ENCODE results near the gene LIN52. TPM values are rescaled to one million over a fixed set of nuclear protein-coding genes. Genes with fewer than 3 reads are reported as not detected.

Gene LIN52
- total RNA-seq, 4 donors from 2014 or later = 8.3 to 13.4 (median 9.9) TPM

GRCh38 chr14:74109369-74109768 is 24.6 kb downstream of the LIN52 start:
- TF ChIP-seq CTCF (IDR thresholded peaks at IDR 0.05; ENCODE audit: low read depth) = no peak

- TF ChIP-seq CTCF (IDR thresholded peaks at IDR 0.05; ENCODE audit: low read depth) = no peak
Measured at GRCh38 chr14:74126315-74127013, 41.7 kb downstream of the LIN52 start.

GRCh38 chr14:74127634-74128033 is 42.9 kb downstream of the LIN52 start:
- no peak for TF ChIP-seq CTCF (IDR thresholded peaks at IDR 0.05; ENCODE audit: low read depth)

GRCh38 chr14:74133833-74134481 is 49.2 kb downstream of the LIN52 start:
- TF ChIP-seq CTCF (IDR thresholded peaks at IDR 0.05; ENCODE audit: low read depth) = no peak

- TF ChIP-seq CTCF (IDR thresholded peaks at IDR 0.05; ENCODE audit: low read depth) = no peak
Measured at GRCh38 chr14:74134484-74134883, 49.7 kb downstream of the LIN52 start.

- no peak for TF ChIP-seq CTCF (IDR thresholded peaks at IDR 0.05; ENCODE audit: low read depth)
Measured at GRCh38 chr14:74135426-74135825, 50.7 kb downstream of the LIN52 start.

GRCh38 chr14:74140374-74140850 is 55.7 kb downstream of the LIN52 start:
- TF ChIP-seq CTCF (IDR thresholded peaks at IDR 0.05; ENCODE audit: low read depth) = no peak
